HepG2 (cell line): ENCODE data around the gene B3GNT2. TPM values are rescaled to one million over a fixed set of nuclear protein-coding genes. Genes with fewer than 3 reads are reported as not detected.
A peak's percentile ranks its signal among the peaks of the same experiment; 100 is the strongest.

ENCODE experiments used
- ATAC-seq: fragments of 200-7000 bp; cut with Tn5 transposase; 3 replicates; pipeline ENCODE4 v1.9.1; 2020; ENCODE audit warnings: mild to moderate bottlenecking, moderate library complexity
- BruUV-seq: library from RNA; stranded (reverse); fragments of 400-500 nt; replicated peaks from 2 replicates; lab custom pipeline; 2021; lab: Mats Ljungman, UMichigan
- CTCF ChIA-PET: fragments of 300-600 bp; formaldehyde crosslinking; extraction: SDS; loops from one replicate; lab custom pipeline; 2021; ENCODE audit warnings: low total read pairs, inconsistent platforms, low intra/inter-chr PET ratio; lab: Yijun Ruan, JAX
- POLR2A ChIA-PET: fragments of 350-600 bp; sonication (Branson Sonifier 250); formaldehyde crosslinking; loops from one replicate; lab custom pipeline; 2020; ENCODE audit warnings: antibody characterized with exemption, inconsistent platforms; lab: Yijun Ruan, JAX
- DNase-seq: peaks from one replicate; pipeline ENCODE4 v3.0.0-alpha.2; 2015; ENCODE audit warnings: low spot score
- FAIRE-seq: peaks from 3 replicates; lab custom pipeline; 2011; peaks lifted over from hg19 to GRCh38; lab: Jason Lieb, UNC
- H2AFZ ChIP-seq: one replicate; pipeline ENCODE4 v1.6.1; 2011; ENCODE audit warnings: low read length, inconsistent platforms
- H3K27ac ChIP-seq: fragments of 300-600 bp; 3 replicates; pipeline ENCODE4 v1.8.0; 2011; ENCODE audit warnings: mixed run types, mild to moderate bottlenecking, mixed read lengths, low read length, inconsistent platforms; ENCODE audit not compliant: insufficient read depth; ENCODE audit errors: extremely low read length
- H3K27me3 ChIP-seq, 2 experiments: fragments of 200-600 bp in 1 of 2; 2 replicates in 1 of 2; 3 replicates in 1 of 2; pipeline versions ENCODE4 v1.6.0 to v1.8.0; 2011; ENCODE audit warnings: low read length in 2 of 2, mild to moderate bottlenecking in 2 of 2, moderate library complexity in 2 of 2, inconsistent platforms in 1 of 2; ENCODE audit not compliant: insufficient read depth in 2 of 2, control insufficient read depth in 1 of 2
- H3K36me3 ChIP-seq, 2 experiments: fragments of 200-600 bp in 1 of 2; replicated peaks in 1 of 2; 2 replicates in 1 of 2; 3 replicates in 1 of 2; pipeline versions ENCODE4 v1.5.1 to v1.8.0; 2011; ENCODE audit warnings: low read length in 2 of 2, inconsistent platforms in 1 of 2; ENCODE audit not compliant: insufficient read depth in 2 of 2, control insufficient read depth in 1 of 2
- H3K4me1 ChIP-seq: 2 replicates; pipeline ENCODE4 v1.5.1; 2012; ENCODE audit warnings: low read length, inconsistent platforms; ENCODE audit not compliant: insufficient read depth
- H3K4me2 ChIP-seq: 2 replicates; pipeline ENCODE4 v1.6.0; 2011; ENCODE audit warnings: low read depth, low read length, inconsistent platforms
- H3K4me3 ChIP-seq, 3 experiments: fragments of 200-600 bp in 1 of 3; sonication (generic), shearing (Covaris generic) in 1 of 3; replicated peaks in 1 of 3; 2 replicates each; pipeline ENCODE4 v1.5.1; 2011 to 2016; ENCODE audit warnings: low read length in 3 of 3, inconsistent platforms in 2 of 3, low read depth in 2 of 3, mild to moderate bottlenecking in 2 of 3, control low read depth in 1 of 3, mixed read lengths in 1 of 3; ENCODE audit not compliant: insufficient read depth in 1 of 3
- H3K79me2 ChIP-seq: one replicate; pipeline ENCODE4 v1.6.1; 2011; ENCODE audit warnings: low read length, inconsistent platforms; ENCODE audit not compliant: insufficient read depth
- H3K9ac ChIP-seq: 2 replicates; pipeline ENCODE4 v1.6.0; 2011; ENCODE audit warnings: mild to moderate bottlenecking, low read depth, low read length, inconsistent platforms; ENCODE audit not compliant: insufficient read depth
- H3K9me3 ChIP-seq: 2 replicates; pipeline ENCODE4 v1.5.1; 2012; ENCODE audit warnings: mild to moderate bottlenecking, low read length
- H4K20me1 ChIP-seq: 2 replicates; pipeline ENCODE4 v1.6.0; 2011; ENCODE audit warnings: inconsistent platforms, mild to moderate bottlenecking, low read length, moderate library complexity; ENCODE audit not compliant: insufficient read depth
- CENPBD1 ChIP-seq: sonication (generic); formaldehyde crosslinking; IDR thresholded peaks from 2 replicates; pipeline ENCODE4 v1.8.0; 2022; ENCODE audit warnings: missing genetic modification reagents, low read depth, mild to moderate bottlenecking, borderline replicate concordance
- DMAP1 ChIP-seq: IDR thresholded peaks from 2 replicates; pipeline ENCODE4 v1.6.1; 2016
- GMEB1 ChIP-seq: sonication (generic); formaldehyde crosslinking; IDR thresholded peaks from 2 replicates; pipeline ENCODE4 v1.5.1; 2020; ENCODE audit warnings: missing genetic modification reagents, mild to moderate bottlenecking, borderline replicate concordance
- GZF1 ChIP-seq: sonication (generic); formaldehyde crosslinking; IDR thresholded peaks from 2 replicates; pipeline ENCODE4 v1.5.1; 2020; ENCODE audit warnings: mild to moderate bottlenecking, missing genetic modification reagents
- MAFF ChIP-seq: IDR thresholded peaks from 2 replicates; pipeline ENCODE4 v1.6.1; 2011; ENCODE audit warnings: low read depth, low read length, improper control_type of control experiment
- ZNF772 ChIP-seq: sonication (generic); formaldehyde crosslinking; IDR thresholded peaks from 2 replicates; pipeline ENCODE4 v1.5.0; 2020; ENCODE audit warnings: mild to moderate bottlenecking, missing genetic modification reagents
- WGBS: methylation state at CpG from one replicate; pipeline ENCODE4 v1.1.6; 2017; ENCODE audit warnings: low lambda C conversion rate; 5-methylcytosine and 5-hydroxymethylcytosine counted together
- in situ Hi-C: cut with HindIII; loops from 2 replicates; pipeline ENCODE4 v1.10.0; 2017; ENCODE audit warnings: low pct_unique_long_range_greater_than_20kb; ENCODE audit not compliant: extremely low pct_ligation_motif_present
- intact Hi-C: fragments of 100-400 bp; cut with micrococcal nuclease; formaldehyde crosslinking; loops from one replicate; pipeline ENCODE4 v1.10.0; 2022; ENCODE audit not compliant: unreplicated experiment
- polyA plus RNA-seq, 8 experiments: library from polyadenylated mRNA; depleted of rRNA in 3 of 8; stranded (reverse) in 7 of 8; unstranded in 1 of 8; fragments of >200 nt; fragmentation: Illumina TruSeq in 4 of 8; extraction: Trizol in 4 of 8; gene quantifications; 2 replicates each; pipeline versions ENCODE4 v1.2.1 to v1.2.3, GENCODE V29; 2011 to 2016; ENCODE audit warnings: low read depth in 4 of 8, missing spikeins in 1 of 8, mixed read lengths in 1 of 8; ENCODE audit not compliant: insufficient read depth in 1 of 8
- total RNA-seq, 5 experiments: library from RNA; depleted of rRNA; stranded (reverse); fragments of >200 nt; fragmentation: Illumina TruSeq; extraction: Trizol; gene quantifications; 2 replicates each; pipeline ENCODE4 v1.2.3, GENCODE V29; 2016; ENCODE audit warnings: low read depth in 1 of 5

Gene B3GNT2
- total and polyA plus RNA-seq, 2 of the 13 experiments (the other 11 are each of a cell fraction or from before 2014, with no cell fraction given): 26.3 to 28.5 TPM

- no peaks in the 10 kb centered on the region for H3K27me3 ChIP-seq
- no peak; the same call in 1 of the 3 replicates for ATAC-seq
Observed at GRCh38 chr2:62209427-62209991, 13.6 kb downstream of the B3GNT2 start.

More at GRCh38 chr2:62209427-62209991, 13.6 kb downstream of the B3GNT2 start:
- intact Hi-C loops (no loop called here), in situ Hi-C loops (no loop called here)
- Histone ChIP-seq H3K4me1 (peaks cover 53% of the 10 kb centered on the region), H3K9ac (no peak overlapping the region), H3K36me3 (peaks cover 1 to 6% of the 10 kb centered on the region in 2 experiments; a peak in 1 of 5 replicates), H4K20me1 (peaks cover 97% of the 10 kb centered on the region), H3K27ac (no peak overlapping the region), H3K4me3 (no peak overlapping the region), H3K4me2 (no peak overlapping the region), H2AFZ (no peak overlapping the region), H3K79me2 (peaks cover 98% of the 10 kb centered on the region), H3K9me3 (no peaks in the 10 kb centered on the region)
- BruUV-seq: no TSS peak
- no peak for TF ChIP-seq GMEB1 (CRISPR knock-in tag)
- TF ChIP-seq ZNF772: no peak
- TF ChIP-seq GZF1 (CRISPR knock-in tag): no peak
- TF ChIP-seq MAFF: 0 out of 2 replicates have a peak, but pooled peaks have one; percentile 1
- TF ChIP-seq DMAP1: no peak
- TF ChIP-seq CENPBD1: no peak
- no peak for DNase-seq
- ChIA-PET POLR2A (no interaction called here), CTCF (no interaction called here)
- 95% methylated on average over 8 of the region's 8 CpGs for WGBS
- FAIRE-seq: no peak
